ES-I3 (cell line): ENCODE measurements around the gene ZFHX3.

Source experiments
- H3K36me3 ChIP-seq: 2 replicates; pipeline ENCODE4 v1.6.1; 2013; ENCODE audit warnings: mild to moderate bottlenecking, low read length, control low read depth, moderate library complexity; ENCODE audit not compliant: insufficient read depth
- H3K4me1 ChIP-seq: 2 replicates; pipeline ENCODE4 v1.6.1; 2013; ENCODE audit warnings: mild to moderate bottlenecking, control low read depth, low read length; ENCODE audit not compliant: insufficient read depth
- H3K9ac ChIP-seq: 2 replicates; pipeline ENCODE4 v1.6.1; 2013; ENCODE audit warnings: low read depth, mild to moderate bottlenecking, low read length, moderate library complexity
- H3K9me3 ChIP-seq: 2 replicates; pipeline ENCODE4 v1.6.1; 2013; ENCODE audit warnings: mild to moderate bottlenecking, low read length, moderate library complexity; ENCODE audit not compliant: control insufficient read depth, insufficient read depth

ZFHX3 gene

GRCh38 chr16:72865835-72866234 is 182.1 kb downstream of the ZFHX3 start:
- no peaks in the 10 kb centered on the region for H3K36me3 ChIP-seq
- H3K4me1 ChIP-seq = no peaks in the 10 kb centered on the region
- no peak overlapping the region for H3K9ac ChIP-seq
- H3K9me3 ChIP-seq = no peaks in the 10 kb centered on the region

- Histone ChIP-seq H3K9ac (no peak overlapping the region), H3K9me3 (no peaks in the 10 kb centered on the region), H3K36me3 (no peaks in the 10 kb centered on the region), H3K4me1 (no peaks in the 10 kb centered on the region)
Observed at GRCh38 chr16:72865258-72865657, 182.7 kb downstream of the ZFHX3 start.

- no peak overlapping the region for H3K9ac ChIP-seq
- H3K9me3 ChIP-seq = no peaks in the 10 kb centered on the region
- H3K36me3 ChIP-seq = no peaks in the 10 kb centered on the region
- H3K4me1 ChIP-seq = peaks cover 4% of the 10 kb centered on the region; the same call in 1 of the 2 replicates
Observed at GRCh38 chr16:72864130-72864833, 183.6 kb downstream of the ZFHX3 start.

DNA sequence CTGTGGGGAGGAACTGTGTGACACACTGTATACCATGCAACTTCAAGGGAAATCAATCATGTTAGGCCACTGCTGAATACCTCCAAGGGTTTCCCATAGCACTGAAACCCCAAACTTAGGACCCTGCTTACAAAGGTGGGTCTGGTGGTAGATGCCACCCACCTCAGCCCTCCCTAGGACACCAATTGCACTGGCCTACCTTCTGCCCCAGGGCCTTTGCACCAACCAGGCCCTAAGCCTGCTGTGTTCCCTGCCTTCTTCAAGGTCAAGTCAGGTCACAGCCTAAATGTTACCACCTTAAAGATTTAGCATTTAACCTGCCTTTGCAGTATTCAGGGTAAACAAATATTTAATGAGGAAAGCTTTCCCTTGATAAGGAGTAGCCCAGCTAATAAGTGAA is 185.8 kb downstream of the ZFHX3 start:
- Histone ChIP-seq H3K4me1 (peaks cover 4% of the 10 kb centered on the region; the same call in 1 of the 2 replicates), H3K9ac (no peak overlapping the region), H3K9me3 (no peaks in the 10 kb centered on the region), H3K36me3 (no peaks in the 10 kb centered on the region)

GRCh38 chr16:72860726-72861562 is 187.0 kb downstream of the ZFHX3 start:
- Histone ChIP-seq H3K4me1 (peaks cover 4% of the 10 kb centered on the region; the same call in 1 of the 2 replicates), H3K36me3 (no peaks in the 10 kb centered on the region), H3K9me3 (no peaks in the 10 kb centered on the region), H3K9ac (no peak overlapping the region)

- Histone ChIP-seq H3K9me3 (no peaks in the 10 kb centered on the region), H3K9ac (no peak overlapping the region), H3K36me3 (no peaks in the 10 kb centered on the region)
Observed at GRCh38 chr16:72859581-72859980, 188.3 kb downstream of the ZFHX3 start.

DNA sequence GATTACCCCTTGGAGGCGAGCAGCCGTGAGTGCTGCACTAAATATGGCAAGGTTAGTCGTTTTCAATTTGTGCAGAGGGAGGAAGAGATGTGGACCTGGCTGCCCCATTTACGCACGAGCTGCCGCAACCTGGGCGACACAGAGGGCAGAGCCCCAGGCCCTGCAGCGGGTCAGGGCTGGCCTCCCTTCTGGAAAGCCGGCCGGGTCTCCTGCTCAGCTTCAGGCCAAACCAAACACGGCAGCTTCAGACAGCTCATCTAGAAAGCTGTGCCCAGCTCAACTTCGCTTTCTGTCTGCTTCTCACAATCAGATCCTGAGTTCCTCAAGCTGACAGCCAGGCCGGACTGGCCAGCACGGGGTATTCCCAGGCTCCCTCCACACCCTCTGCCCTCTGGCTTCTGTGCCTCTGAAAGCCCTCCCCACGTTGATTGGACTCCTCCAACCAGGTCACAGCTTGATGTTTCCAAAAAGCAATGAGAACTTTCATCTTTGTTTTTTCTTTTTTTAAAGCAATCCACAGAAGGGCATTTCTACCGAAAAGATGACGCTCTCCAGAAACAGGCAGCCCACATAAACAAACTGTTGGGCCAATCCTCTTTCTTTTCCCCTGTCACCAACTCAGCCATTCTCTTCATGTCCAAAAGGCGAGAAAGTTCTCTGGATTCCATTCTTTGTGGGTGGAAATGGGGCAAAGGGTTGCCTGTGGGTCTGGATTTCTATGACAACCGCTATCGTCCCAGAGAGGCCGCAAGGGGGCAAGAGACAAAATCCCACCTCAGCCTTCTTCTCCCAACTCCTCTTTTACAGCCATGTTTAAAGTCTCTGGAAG is 189.0 kb downstream of the ZFHX3 start:
- Histone ChIP-seq H3K9ac (no peak overlapping the region), H3K4me1 (peaks cover 9% of the 10 kb centered on the region), H3K36me3 (no peaks in the 10 kb centered on the region)

More at GRCh38 chr16:72859581-72859980, 188.3 kb downstream of the ZFHX3 start:
- H3K4me1 ChIP-seq = peaks cover 4% of the 10 kb centered on the region; the same call in 1 of the 2 replicates

GRCh38 chr16:72857834-72858664 is 189.9 kb downstream of the ZFHX3 start:
- no peak overlapping the region for H3K9ac ChIP-seq
- H3K9me3 ChIP-seq = no peaks in the 10 kb centered on the region
- peaks cover 13% of the 10 kb centered on the region for H3K4me1 ChIP-seq
- H3K36me3 ChIP-seq = no peaks in the 10 kb centered on the region

More for the DNA sequence above, 189.0 kb downstream of the ZFHX3 start:
- H3K9me3 ChIP-seq = no peaks in the 10 kb centered on the region

DNA sequence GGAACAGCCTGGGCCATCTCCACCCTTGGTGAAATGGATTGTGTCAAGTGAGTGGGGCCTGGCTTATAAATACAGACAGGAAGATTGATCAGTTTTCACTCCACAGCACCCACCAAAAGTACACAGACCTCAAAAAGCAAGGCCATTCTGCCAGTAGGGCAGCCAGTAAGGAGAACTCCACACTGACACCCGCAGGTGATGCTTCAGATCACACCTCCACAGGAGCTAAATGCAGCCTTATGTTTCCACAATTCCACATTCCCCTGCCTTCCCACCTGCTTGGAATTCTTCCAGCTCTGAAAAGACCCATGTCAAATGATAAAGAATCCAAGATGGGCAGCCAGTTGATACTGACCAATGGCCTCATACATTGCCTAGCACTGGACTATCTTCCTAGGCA is 191.1 kb downstream of the ZFHX3 start:
- H3K9ac ChIP-seq = no peak overlapping the region
- H3K4me1 ChIP-seq = peaks cover 13% of the 10 kb centered on the region
- no peaks in the 10 kb centered on the region for H3K36me3 ChIP-seq
- H3K9me3 ChIP-seq = no peaks in the 10 kb centered on the region

DNA sequence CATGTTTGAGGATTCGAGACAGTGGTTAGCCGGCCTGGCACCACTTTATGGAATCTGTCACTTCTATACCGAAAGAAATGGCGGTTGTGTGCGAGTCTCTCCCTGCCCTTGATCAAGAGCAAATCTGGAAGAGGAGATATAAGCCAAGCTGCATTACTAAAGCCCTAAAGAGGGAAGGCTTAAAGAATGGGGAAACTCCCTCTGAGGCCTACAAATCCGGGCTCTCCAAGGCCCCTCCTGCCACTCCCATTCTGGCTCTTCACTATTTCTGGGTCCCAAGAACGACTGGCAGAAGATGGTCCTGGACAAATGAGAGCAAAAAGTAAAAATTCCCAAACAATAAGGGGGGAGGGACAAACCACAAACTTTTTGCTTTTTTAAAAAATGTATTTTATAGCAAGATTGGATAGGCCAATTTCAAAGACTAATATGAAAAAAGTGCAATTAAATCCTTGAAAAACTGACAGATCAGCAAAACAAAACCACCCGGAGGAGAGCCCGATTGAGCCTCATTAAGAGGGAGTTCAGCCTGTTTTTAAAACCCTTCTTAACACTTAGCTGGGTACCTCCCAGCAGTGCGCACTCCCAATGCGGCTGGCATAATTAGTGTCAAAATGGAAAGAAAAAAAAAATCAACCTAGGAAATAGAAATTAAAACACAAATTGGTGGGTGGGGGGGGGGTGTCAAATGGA is 193.5 kb downstream of the ZFHX3 start:
- no peaks in the 10 kb centered on the region for H3K36me3 ChIP-seq
- H3K9me3 ChIP-seq = no peaks in the 10 kb centered on the region
- H3K4me1 ChIP-seq = peaks cover 9% of the 10 kb centered on the region; the same call in 1 of the 2 replicates
- H3K9ac ChIP-seq = no peak overlapping the region

DNA sequence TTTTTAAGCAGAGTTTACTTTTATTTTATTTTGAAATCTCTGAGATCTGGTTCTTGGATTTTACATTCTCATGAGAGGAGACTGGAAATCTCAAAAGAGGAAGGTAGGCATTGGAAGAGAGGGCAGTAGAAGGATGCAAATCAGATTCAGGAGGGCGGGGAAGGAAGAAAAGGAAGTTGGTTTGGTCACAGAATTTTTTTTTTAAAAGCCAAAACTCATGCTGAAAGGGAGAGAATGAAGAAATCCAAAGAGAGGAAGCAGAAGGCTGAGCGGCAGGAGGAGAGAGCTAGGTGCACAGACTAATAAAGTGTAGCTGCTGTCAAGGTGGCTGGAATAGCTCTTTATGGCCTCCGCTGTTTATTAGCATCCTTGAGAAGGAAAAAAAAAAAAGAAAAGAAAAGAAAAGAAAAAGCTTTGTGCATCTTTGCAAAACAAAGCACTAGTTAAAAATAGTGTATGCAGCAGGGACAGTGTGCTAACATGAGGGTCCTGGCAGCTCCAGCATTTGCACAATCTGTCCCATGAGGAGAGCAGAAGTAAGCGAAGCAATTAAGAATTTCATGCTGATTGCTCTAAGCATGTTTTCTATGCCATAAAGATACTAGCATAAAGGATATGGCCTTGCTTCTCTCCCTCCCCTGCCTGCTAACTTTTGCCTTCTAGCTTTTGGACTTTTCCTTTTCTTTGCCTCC is 194.2 kb downstream of the ZFHX3 start:
- Histone ChIP-seq H3K9me3 (no peaks in the 10 kb centered on the region), H3K36me3 (no peaks in the 10 kb centered on the region), H3K9ac (no peak overlapping the region), H3K4me1 (peaks cover 13% of the 10 kb centered on the region; the same call in 1 of the 2 replicates)

DNA sequence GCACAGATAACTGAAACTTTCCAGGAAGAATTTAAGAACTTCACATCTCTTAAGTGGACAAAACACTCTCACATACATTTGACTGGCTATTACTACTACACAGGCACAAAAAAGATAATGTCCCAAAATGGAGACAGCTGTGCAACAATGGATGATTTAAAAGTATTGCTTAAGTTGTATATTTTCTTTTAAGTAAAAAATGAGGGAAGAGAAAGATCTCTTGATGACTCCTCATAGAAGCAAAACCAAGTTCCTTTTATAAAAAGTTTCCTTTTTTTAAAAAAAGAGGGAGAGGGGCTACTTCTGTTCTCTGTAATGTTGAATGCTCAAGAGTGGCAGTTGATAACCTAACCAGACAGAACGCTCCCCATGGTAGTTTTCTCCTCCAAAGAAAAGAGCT is 195.5 kb downstream of the ZFHX3 start:
- Histone ChIP-seq H3K9me3 (no peaks in the 10 kb centered on the region), H3K36me3 (no peaks in the 10 kb centered on the region), H3K4me1 (peaks cover 18% of the 10 kb centered on the region; the same call in 1 of the 2 replicates), H3K9ac (no peak overlapping the region)

- H3K36me3 ChIP-seq = no peaks in the 10 kb centered on the region
- peaks cover 20% of the 10 kb centered on the region; the same call in 1 of the 2 replicates for H3K4me1 ChIP-seq
- H3K9ac ChIP-seq = no peak overlapping the region
- no peaks in the 10 kb centered on the region for H3K9me3 ChIP-seq
Observed at GRCh38 chr16:72850853-72851252, 197.1 kb downstream of the ZFHX3 start.
